ENCODE data around the gene PHLDB1. TPM values are rescaled to one million over a fixed set of nuclear protein-coding genes. Genes with fewer than 3 reads are reported as not detected.
A peak's percentile ranks its signal among the peaks of the same experiment; 100 is the strongest.
"Not testable (repeated sequence)": the region's sequence is repeated elsewhere in the genome, so short reads cannot be mapped to it uniquely, and the experiment has no call there.

PHLDB1 gene
- total and polyA plus RNA-seq, 4 donors: 4.8 to 15.4 (median 6.0) TPM

DNA sequence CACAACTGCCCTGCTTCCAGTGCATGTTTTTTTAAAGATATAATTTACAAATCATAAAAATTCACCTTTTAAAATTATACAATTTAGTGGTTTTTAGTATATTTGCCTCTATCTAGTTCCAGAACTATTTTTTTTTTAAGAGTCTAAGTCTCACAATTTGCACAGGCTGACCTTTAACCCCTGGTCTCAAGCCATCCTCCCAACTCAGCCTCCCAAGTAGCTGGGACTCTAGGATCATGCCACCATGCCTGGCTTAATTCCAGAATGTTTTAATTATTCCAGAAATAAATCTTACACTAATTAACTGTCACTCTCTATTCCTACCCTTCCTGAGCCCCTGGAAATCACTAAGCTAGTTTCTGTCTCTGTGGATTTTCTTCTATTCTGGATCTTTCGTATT, 36.6 kb upstream of the PHLDB1 start:
- TF ChIP-seq, protein P1, sequence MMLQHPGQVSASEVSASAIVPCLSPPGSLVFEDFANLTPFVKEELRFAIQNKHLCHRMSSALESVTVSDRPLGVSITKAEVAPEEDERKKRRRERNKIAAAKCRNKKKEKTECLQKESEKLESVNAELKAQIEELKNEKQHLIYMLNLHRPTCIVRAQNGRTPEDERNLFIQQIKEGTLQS (IDR thresholded peaks at IDR 0.05): no peak
- TF ChIP-seq SP1 (IDR thresholded peaks at IDR 0.05) (no peak), HNF4G (IDR thresholded peaks at IDR 0.05) (no peak), NR2F2 (IDR thresholded peaks at IDR 0.05) (no peak), JUND (IDR thresholded peaks at IDR 0.05) (no peak), YY1 (IDR thresholded peaks at IDR 0.05) (no peak), RXRA (IDR thresholded peaks at IDR 0.05) (no peak), RAD21 (IDR thresholded peaks at IDR 0.05) (no peak), GABPA (IDR thresholded peaks at IDR 0.05 in 1 of 2, conservative IDR thresholded peaks at IDR 0.05 in 1 of 2) (no peak)
- TF ChIP-seq, protein P2, sequence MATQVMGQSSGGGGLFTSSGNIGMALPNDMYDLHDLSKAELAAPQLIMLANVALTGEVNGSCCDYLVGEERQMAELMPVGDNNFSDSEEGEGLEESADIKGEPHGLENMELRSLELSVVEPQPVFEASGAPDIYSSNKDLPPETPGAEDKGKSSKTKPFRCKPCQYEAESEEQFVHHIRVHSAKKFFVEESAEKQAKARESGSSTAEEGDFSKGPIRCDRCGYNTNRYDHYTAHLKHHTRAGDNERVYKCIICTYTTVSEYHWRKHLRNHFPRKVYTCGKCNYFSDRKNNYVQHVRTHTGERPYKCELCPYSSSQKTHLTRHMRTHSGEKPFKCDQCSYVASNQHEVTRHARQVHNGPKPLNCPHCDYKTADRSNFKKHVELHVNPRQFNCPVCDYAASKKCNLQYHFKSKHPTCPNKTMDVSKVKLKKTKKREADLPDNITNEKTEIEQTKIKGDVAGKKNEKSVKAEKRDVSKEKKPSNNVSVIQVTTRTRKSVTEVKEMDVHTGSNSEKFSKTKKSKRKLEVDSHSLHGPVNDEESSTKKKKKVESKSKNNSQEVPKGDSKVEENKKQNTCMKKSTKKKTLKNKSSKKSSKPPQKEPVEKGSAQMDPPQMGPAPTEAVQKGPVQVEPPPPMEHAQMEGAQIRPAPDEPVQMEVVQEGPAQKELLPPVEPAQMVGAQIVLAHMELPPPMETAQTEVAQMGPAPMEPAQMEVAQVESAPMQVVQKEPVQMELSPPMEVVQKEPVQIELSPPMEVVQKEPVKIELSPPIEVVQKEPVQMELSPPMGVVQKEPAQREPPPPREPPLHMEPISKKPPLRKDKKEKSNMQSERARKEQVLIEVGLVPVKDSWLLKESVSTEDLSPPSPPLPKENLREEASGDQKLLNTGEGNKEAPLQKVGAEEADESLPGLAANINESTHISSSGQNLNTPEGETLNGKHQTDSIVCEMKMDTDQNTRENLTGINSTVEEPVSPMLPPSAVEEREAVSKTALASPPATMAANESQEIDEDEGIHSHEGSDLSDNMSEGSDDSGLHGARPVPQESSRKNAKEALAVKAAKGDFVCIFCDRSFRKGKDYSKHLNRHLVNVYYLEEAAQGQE (IDR thresholded peaks at IDR 0.05): no peak
- TF ChIP-seq, protein P3, sequence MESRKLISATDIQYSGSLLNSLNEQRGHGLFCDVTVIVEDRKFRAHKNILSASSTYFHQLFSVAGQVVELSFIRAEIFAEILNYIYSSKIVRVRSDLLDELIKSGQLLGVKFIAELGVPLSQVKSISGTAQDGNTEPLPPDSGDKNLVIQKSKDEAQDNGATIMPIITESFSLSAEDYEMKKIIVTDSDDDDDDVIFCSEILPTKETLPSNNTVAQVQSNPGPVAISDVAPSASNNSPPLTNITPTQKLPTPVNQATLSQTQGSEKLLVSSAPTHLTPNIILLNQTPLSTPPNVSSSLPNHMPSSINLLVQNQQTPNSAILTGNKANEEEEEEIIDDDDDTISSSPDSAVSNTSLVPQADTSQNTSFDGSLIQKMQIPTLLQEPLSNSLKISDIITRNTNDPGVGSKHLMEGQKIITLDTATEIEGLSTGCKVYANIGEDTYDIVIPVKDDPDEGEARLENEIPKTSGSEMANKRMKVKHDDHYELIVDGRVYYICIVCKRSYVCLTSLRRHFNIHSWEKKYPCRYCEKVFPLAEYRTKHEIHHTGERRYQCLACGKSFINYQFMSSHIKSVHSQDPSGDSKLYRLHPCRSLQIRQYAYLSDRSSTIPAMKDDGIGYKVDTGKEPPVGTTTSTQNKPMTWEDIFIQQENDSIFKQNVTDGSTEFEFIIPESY (IDR thresholded peaks at IDR 0.05): no peak
- TF ChIP-seq, protein P4, sequence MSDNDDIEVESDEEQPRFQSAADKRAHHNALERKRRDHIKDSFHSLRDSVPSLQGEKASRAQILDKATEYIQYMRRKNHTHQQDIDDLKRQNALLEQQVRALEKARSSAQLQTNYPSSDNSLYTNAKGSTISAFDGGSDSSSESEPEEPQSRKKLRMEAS (IDR thresholded peaks at IDR 0.05): no peak

DNA sequence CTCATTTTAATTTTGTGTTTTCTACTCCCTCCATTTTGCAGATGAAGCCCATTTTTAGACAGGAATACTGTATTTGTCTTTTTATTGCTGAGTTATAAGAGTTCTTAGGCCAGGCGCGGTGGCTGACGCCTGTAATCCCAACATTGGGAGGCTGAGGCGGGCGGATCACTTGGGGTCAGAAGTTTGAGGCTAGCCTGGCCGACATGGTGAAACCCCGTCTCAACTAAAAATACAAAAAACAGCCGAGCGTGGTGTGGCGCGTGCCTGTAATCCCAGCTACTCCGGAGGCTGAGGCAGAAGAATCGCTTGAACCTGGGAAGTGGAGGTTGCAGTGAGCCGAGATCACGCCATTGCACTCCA, 35.7 kb upstream of the PHLDB1 start:
- not testable (repeated sequence) for H3K9ac ChIP-seq (ENCODE audit: low read depth in 1 of 2, low read length in 2 of 2); DNase-seq (ENCODE audit: low spot score); H3K36me3 ChIP-seq (ENCODE audit: control insufficient read depth in 4 of 4, insufficient read depth in 3 of 4, low read depth in 1 of 4, low read length in 3 of 4); H3K27me3 ChIP-seq (ENCODE audit: control insufficient read depth in 4 of 4, insufficient read depth in 4 of 4, low read length in 3 of 4); H3K9me3 ChIP-seq (ENCODE audit: control insufficient read depth in 4 of 4, low read length in 3 of 4)
- WGBS: 23% methylated on average over 15 of the region's 15 CpGs
- Histone ChIP-seq H3K27ac (ENCODE audit: low read depth in 1 of 2, low read length in 2 of 2) (peak overlapping the region; percentile 97 to 100), H3K4me1 (ENCODE audit: control insufficient read depth in 4 of 4, insufficient read depth in 4 of 4, low read length in 3 of 4) (peaks cover 6 to 33% (median 22%) of the 10 kb centered on the region in 4 donors), H3K4me3 (ENCODE audit: low read depth in 1 of 3, low read length in 3 of 3) (peak overlapping the region; percentile 77 to 99 (median 97))

More for the DNA sequence above, 36.6 kb upstream of the PHLDB1 start:
- no peak for DNase-seq (ENCODE audit: low spot score)
- Histone ChIP-seq H3K4me3 (ENCODE audit: low read depth in 1 of 3, low read length in 3 of 3) (no peak overlapping the region), H3K36me3 (ENCODE audit: control insufficient read depth in 4 of 4, insufficient read depth in 3 of 4, low read depth in 1 of 4, low read length in 3 of 4) (no peaks in the 10 kb centered on the region), H3K9me3 (ENCODE audit: control insufficient read depth in 4 of 4, low read length in 3 of 4) (no peaks in the 10 kb centered on the region), H3K4me1 (ENCODE audit: control insufficient read depth in 4 of 4, insufficient read depth in 4 of 4, low read length in 3 of 4) (peaks cover 6 to 30% (median 22%) of the 10 kb centered on the region in 4 donors), H3K27me3 (ENCODE audit: control insufficient read depth in 4 of 4, insufficient read depth in 4 of 4, low read length in 3 of 4) (no peaks in the 10 kb centered on the region), H3K9ac (ENCODE audit: low read depth in 1 of 2, low read length in 2 of 2) (no peak overlapping the region), H3K27ac (ENCODE audit: low read depth in 1 of 2, low read length in 2 of 2) (no peak overlapping the region)
- 95% methylated on average over 1 of the region's 1 CpG for WGBS
